ENCODE measurements around the gene KYAT1.

KYAT1 gene

GRCh38 chr9:128906741-128907140, 25.0 kb upstream of the KYAT1 start:
- no peak for DNase-seq

DNA sequence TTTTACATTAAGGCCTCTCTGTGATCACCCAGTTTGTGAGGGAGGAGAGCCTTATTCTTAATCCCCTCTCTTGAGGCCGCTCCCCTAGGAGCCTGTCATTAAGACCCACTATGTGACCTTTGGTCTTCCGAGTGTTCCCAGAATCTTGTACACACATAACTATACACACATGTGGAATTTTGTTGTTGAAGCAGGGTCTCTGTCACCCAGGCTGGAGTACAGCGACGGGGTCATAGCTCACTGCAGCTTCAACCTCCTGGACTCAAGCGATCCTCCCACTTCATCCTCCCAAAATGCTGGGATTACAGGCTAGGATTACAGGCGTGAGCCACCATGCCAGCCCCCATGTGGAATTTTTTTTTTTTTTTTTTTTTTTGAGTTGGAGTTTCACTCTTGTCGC, 24.2 kb upstream of the KYAT1 start:
- DNase-seq = no peak

DNA sequence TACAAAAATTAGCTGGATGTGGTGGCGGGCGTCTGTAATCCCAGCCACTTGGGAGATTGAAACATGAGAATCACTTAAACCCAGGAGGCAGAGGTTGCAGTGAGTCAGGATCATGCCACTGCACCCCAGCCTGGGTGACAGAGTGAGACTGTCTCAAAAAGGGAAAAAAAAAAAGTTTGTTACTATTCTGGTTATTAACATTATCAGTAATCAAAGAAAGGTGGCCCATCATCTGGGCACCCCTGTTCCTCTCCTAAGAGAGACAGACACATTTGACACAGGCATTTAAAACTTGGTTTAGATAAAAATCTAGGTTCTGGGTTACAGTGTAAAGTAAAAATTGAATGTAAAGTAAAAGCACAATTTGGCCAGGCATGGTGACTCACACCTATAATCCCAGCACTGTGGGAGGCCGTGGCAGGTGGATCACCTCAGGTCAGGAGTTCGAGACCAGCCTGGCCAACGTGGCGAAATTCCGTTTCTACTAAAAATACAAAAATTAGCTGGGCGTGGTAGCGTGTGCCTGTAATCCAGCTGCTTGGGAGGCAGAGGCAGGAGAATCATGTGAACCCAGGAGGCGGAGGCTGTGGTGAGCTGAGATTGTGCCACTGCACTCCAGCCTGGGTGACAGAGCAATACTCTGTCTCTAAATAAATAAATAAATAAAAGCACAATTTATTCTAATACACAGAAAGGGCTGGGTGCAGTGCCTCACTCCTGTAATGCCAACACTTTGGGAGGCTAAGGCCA, 22.3 kb upstream of the KYAT1 start:
- DNase-seq = peak in 1 of 2 experiments; percentile 44

GRCh38 chr9:128903079-128903461, 21.3 kb upstream of the KYAT1 start:
- DNase-seq = no peak

DNA sequence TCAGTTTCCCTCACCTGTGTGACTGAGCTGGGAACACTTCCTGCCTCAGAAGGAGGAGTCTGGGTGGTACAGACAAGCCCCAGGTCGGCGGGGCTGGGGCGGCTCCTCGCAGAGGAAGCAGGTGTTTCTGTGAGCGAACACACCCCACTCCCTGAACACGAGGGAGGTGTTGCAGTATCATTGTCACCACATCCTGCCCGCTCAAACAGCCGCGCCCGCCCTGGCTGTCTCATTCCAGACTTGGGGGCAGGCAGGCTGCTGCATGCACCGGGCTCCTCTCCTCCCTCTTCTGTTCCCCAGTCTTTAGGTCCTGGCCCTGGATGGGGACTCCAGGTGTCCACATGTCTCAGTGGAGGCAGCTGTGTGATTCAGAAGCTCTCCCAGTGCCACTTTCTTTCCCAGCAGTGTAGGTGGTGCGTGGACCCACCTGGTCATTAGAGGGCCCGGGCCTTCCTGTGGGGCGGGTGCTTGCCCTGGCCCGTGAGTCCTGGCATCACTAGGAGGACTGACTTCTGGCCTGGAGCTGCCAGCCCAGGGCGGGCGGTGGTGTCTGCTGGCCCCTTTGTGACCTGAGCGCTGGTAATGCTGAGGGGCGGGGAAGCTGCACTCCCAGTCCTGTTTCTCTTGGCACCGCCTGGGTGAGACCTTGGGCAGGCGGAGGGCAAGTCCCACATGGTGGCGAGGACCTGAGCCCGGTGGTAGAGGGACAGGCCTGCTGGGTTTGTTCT, 20.8 kb upstream of the KYAT1 start:
- DNase-seq = peak; percentile 87 to 89

DNA sequence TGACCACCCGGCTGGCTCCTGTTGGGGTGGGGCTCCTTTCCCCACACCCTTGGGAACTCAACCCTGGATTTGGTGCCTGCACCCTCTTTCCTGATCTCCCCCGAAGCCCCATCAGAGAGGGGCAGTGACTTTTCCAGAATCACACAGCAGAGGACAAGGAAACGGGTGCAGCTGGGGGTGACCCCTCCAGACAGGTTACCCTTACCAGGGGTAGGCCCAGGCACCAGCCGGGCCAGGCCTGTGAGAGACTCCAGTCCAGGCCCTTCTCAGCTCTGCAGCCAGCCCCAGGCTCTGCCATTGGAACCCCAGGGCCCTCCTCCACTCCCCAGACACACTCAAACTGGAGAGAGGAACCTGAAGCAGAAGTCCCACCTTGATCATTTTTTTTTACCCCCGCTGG, 20.1 kb upstream of the KYAT1 start:
- DNase-seq = peak in 1 of 2 experiments; percentile 37

DNA sequence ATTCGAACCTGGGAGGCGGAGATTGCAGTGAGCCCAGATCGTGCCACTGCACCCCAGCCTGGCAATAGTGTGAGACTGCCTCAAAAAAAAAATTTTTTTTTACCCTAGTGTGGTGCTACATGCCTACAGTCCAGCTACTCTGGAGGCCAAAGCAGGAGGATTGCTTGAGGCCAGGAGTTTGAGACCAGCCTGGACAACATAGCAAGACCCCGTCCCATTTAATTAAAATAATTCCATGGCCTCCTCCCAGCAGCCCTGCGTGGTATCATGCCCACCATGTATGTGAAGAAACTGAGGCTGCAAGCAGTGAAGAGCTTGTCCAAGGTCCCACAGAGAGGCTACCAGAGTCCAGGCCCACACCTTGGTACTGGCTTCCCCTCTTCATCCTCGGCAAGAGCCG, 19.6 kb upstream of the KYAT1 start:
- no peak for DNase-seq

GRCh38 chr9:128899566-128900322, 18.0 kb upstream of the KYAT1 start:
- peak in 1 of 2 experiments; percentile 62 for DNase-seq

GRCh38 chr9:128898845-128899565, 17.3 kb upstream of the KYAT1 start:
- DNase-seq = no peak

GRCh38 chr9:128898382-128898781, 16.6 kb upstream of the KYAT1 start:
- DNase-seq = no peak

GRCh38 chr9:128895556-128895955, 13.8 kb upstream of the KYAT1 start:
- no peak for DNase-seq

- no peak for DNase-seq
Observed at GRCh38 chr9:128894764-128895163, 13.0 kb upstream of the KYAT1 start.

DNA sequence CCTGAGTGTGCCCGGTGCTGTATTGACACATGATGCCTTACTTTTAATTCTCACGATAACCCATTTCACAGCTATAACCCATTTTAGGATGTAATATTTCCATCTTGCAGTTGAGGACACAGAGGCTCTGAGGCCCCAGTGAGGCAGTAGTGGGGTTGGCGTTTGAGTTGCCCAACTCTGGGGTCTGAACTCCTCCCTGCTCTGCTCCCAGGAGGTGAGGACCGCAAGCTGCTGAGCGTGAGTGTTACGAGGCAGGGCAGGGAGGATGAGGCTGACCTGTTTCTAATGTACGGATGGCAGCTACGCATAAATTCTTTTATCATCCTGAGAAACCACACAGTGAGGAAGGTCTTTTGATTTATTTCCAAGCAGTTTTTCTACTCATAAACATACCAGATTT, 11.6 kb upstream of the KYAT1 start:
- DNase-seq = no peak

DNA sequence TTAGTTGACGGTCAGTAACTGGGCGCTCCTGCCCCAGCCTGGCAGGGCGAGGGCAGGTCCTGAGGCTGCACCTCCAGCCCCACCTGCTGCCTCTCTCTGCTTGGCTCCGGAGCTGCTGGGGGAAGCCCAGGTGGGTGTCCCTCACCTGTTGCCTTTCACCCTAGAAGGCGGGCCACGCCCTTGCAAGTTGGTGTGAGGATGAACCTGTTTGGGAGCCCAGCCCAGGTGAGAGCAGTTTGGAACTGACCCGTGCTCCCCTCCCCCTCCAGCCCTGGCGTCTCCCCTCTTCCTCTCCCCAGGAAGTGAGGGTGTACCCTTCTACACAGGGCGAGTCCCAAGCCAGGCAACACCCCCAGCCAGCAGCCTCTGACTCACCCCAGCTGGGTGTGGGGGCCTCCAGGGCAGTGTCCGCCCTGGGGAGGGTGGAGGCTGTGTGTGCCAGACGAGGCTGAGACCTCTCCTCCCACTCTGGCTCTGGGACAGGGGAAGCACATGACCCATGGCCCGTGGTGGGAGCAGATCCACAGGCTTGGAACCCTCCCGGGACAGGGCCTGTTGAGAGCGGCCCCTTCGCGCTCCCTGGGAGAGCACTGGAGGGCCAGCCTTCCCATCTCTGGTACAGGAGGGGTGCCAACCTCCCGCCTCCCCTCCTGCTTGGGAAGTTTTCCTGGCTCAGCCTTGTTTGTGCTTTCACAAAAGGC, 10.6 kb upstream of the KYAT1 start:
- no peak for DNase-seq

DNA sequence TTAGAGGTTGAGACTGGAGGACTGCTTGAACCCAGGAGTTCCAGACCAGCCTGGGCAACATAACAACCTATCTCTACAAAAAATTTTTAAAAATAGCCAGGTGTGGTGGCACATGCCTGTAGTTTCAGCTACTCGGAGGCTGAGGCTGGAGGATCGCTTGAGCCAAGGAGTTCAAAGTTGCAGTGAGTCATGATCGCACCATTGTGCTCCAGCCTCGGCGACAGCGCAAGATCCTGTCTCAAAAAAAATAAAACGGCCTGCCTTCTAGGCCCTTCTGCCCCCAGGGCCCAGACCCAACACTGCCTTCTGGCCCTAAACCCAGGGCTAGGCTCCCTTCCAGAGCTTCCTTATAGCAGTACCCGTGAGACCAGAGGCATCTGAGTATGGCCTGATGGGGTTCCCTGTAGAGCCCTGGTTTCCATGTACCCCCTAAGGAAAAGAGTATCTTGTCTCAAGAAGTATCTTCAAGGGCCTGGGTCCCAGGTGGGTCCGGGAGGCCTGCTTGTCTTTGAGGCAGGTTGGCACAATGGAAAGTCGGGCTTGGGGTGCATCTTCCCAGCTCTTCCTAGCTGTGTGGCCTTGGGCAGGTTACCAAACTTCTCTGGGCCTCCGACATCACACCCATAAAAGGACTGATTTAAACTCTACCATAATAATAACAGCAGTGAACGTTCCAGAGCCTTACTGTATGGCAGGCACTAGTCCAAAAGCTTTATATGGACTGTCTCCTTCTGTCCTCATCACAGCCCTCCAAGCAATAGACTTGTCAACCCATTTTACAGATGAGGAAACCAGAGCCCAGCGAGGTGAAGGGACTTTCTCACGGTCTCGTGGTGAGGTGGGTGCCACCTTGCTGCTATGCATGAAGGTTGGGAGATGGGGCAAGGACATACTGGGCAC, 9.8 kb upstream of the KYAT1 start:
- no peak for DNase-seq

- DNase-seq = no peak
Observed at GRCh38 chr9:128887914-128888350, 6.2 kb upstream of the KYAT1 start.

DNA sequence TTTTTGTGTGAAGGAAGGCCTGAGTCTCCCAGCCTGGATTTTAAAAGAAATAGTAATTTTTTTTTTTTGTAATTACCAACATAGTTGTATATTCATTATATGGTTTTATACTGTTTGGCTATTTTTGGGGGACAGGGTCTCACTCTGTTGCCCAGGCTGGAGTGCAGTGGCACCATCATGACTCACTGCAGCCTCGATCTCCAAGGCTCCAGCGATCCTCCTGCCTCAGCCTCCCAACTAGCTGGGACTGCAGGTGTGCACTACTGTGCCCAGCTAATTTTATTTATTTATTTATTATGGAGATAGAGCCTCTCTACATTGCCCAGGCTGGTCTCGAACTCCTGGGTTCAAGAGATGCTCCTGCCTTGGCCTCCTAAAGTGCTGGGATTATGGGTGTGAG, 5.3 kb upstream of the KYAT1 start:
- DNase-seq = no peak

- no peak for DNase-seq
Observed at GRCh38 chr9:128886211-128886891, 4.6 kb upstream of the KYAT1 start.

DNA sequence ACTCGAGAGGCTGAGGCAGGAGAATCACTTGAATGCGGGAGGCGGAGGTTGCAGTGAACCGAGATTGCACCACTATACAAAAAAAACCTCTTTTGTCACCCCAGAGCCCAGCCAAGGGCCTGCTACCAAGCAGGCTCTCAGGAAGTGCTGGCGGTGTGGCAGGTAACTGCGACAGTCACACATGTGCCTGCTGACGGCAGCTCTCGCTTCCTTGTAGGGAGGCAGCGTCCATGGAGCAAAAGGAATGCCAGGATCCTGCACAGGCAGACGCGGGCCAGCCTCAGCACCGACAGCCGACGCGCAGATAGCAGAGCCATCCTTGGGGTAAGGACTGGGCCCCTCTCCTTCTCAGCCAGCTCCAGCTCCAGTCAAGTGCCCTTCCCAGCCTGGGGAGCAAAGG, 4.0 kb upstream of the KYAT1 start:
- no peak for DNase-seq

GRCh38 chr9:128885376-128885775, 3.6 kb upstream of the KYAT1 start:
- no peak for DNase-seq

GRCh38 chr9:128884164-128884563, 2.4 kb upstream of the KYAT1 start:
- DNase-seq = no peak
